BLaER1 (cell line): ENCODE results near the gene VEGFC.

Experiments used
- H3K27ac ChIP-seq: shearing (Covaris generic); formaldehyde crosslinking; 2 replicates; pipeline ENCODE4 v1.8.1; 2022
- H3K27me3 ChIP-seq: shearing (Covaris generic); formaldehyde crosslinking; 2 replicates; pipeline ENCODE4 v1.8.1; 2022
- H3K36me3 ChIP-seq: shearing (Covaris generic); formaldehyde crosslinking; 2 replicates; pipeline ENCODE4 v1.8.1; 2022
- H3K4me1 ChIP-seq: shearing (Covaris generic); formaldehyde crosslinking; 2 replicates; pipeline ENCODE4 v1.8.1; 2022
- H3K4me2 ChIP-seq: shearing (Covaris generic); formaldehyde crosslinking; 2 replicates; pipeline ENCODE4 v1.8.1; 2022
- H3K4me3 ChIP-seq: shearing (Covaris generic); formaldehyde crosslinking; 2 replicates; pipeline ENCODE4 v1.8.1; 2022
- H3K9ac ChIP-seq: shearing (Covaris generic); formaldehyde crosslinking; 2 replicates; pipeline ENCODE4 v1.8.1; 2022
- H3K9me3 ChIP-seq: shearing (Covaris generic); formaldehyde crosslinking; 2 replicates; pipeline ENCODE4 v1.8.1; 2022
- H4K20me1 ChIP-seq: shearing (Covaris generic); formaldehyde crosslinking; 2 replicates; pipeline ENCODE4 v1.8.1; 2022
- Cebpa-rat ChIP-seq: shearing (Covaris generic); IDR thresholded peaks from 2 replicates; pipeline ENCODE4 v1.8.1; 2022

The VEGFC gene

GRCh38 chr4:176800891-176801534, 8.3 kb upstream of the VEGFC start:
- no peaks in the 10 kb centered on the region for H4K20me1 ChIP-seq
- no peak overlapping the region for H3K4me3 ChIP-seq
- no peaks in the 10 kb centered on the region for H3K36me3 ChIP-seq
- no peaks in the 10 kb centered on the region for H3K27me3 ChIP-seq
- peaks cover 7% of the 10 kb centered on the region for H3K4me1 ChIP-seq
- H3K9me3 ChIP-seq: no peaks in the 10 kb centered on the region
- no peak overlapping the region for H3K4me2 ChIP-seq
- TF ChIP-seq Cebpa-rat: no peak
- H3K9ac ChIP-seq: no peak overlapping the region
- no peak overlapping the region for H3K27ac ChIP-seq

GRCh38 chr4:176799653-176800052, 6.9 kb upstream of the VEGFC start:
- Histone ChIP-seq H4K20me1 (no peaks in the 10 kb centered on the region), H3K27me3 (no peaks in the 10 kb centered on the region), H3K9ac (no peak overlapping the region), H3K4me3 (no peak overlapping the region), H3K4me1 (peaks cover 7% of the 10 kb centered on the region), H3K4me2 (no peak overlapping the region), H3K9me3 (no peaks in the 10 kb centered on the region), H3K36me3 (no peaks in the 10 kb centered on the region), H3K27ac (no peak overlapping the region)
- no peak for TF ChIP-seq Cebpa-rat

- H4K20me1 ChIP-seq: no peaks in the 10 kb centered on the region
- 0 out of 2 replicates have a peak, but pooled peaks cover under 1% of the 10 kb centered on the region for H3K27me3 ChIP-seq
- peaks cover 7% of the 10 kb centered on the region for H3K4me1 ChIP-seq
- no peak overlapping the region for H3K27ac ChIP-seq
- no peaks in the 10 kb centered on the region for H3K36me3 ChIP-seq
- no peak overlapping the region for H3K4me3 ChIP-seq
- H3K9ac ChIP-seq: no peak overlapping the region
- no peaks in the 10 kb centered on the region for H3K9me3 ChIP-seq
- no peak for TF ChIP-seq Cebpa-rat
- H3K4me2 ChIP-seq: no peak overlapping the region
Observed at GRCh38 chr4:176798540-176798939, 5.8 kb upstream of the VEGFC start.

- Histone ChIP-seq H3K27me3 (peaks cover 16% of the 10 kb centered on the region), H4K20me1 (no peaks in the 10 kb centered on the region), H3K4me3 (no peak overlapping the region), H3K4me1 (peaks cover 7% of the 10 kb centered on the region), H3K27ac (no peak overlapping the region), H3K9ac (no peak overlapping the region), H3K9me3 (no peaks in the 10 kb centered on the region), H3K36me3 (no peaks in the 10 kb centered on the region), H3K4me2 (no peak overlapping the region)
- TF ChIP-seq Cebpa-rat: no peak
Observed at GRCh38 chr4:176795441-176795840, 2.7 kb upstream of the VEGFC start.

GRCh38 chr4:176794651-176795050, 1.9 kb upstream of the VEGFC start:
- Histone ChIP-seq H4K20me1 (no peaks in the 10 kb centered on the region), H3K4me3 (no peak overlapping the region), H3K9ac (no peak overlapping the region), H3K27me3 (peaks cover 16% of the 10 kb centered on the region), H3K9me3 (no peaks in the 10 kb centered on the region), H3K4me2 (no peak overlapping the region), H3K27ac (no peak overlapping the region), H3K4me1 (peaks cover 7% of the 10 kb centered on the region), H3K36me3 (no peaks in the 10 kb centered on the region)
- no peak for TF ChIP-seq Cebpa-rat

GRCh38 chr4:176794151-176794550, 1.4 kb upstream of the VEGFC start:
- H3K27ac ChIP-seq: no peak overlapping the region
- H3K27me3 ChIP-seq: peaks cover 16% of the 10 kb centered on the region
- H3K36me3 ChIP-seq: no peaks in the 10 kb centered on the region
- TF ChIP-seq Cebpa-rat: no peak
- H3K4me2 ChIP-seq: no peak overlapping the region
- H3K9ac ChIP-seq: no peak overlapping the region
- no peaks in the 10 kb centered on the region for H4K20me1 ChIP-seq
- H3K4me3 ChIP-seq: no peak overlapping the region
- no peaks in the 10 kb centered on the region for H3K9me3 ChIP-seq
- peaks cover 7% of the 10 kb centered on the region for H3K4me1 ChIP-seq

GRCh38 chr4:176793060-176793605, 411 bp upstream of the VEGFC start:
- TF ChIP-seq Cebpa-rat: no peak
- Histone ChIP-seq H3K27me3 (peaks cover 16% of the 10 kb centered on the region), H3K27ac (no peak overlapping the region), H4K20me1 (no peaks in the 10 kb centered on the region), H3K36me3 (no peaks in the 10 kb centered on the region), H3K9me3 (no peaks in the 10 kb centered on the region), H3K4me2 (peak overlapping the region; percentile 87), H3K4me3 (peak overlapping the region; percentile 69), H3K4me1 (peaks cover 7% of the 10 kb centered on the region), H3K9ac (no peak overlapping the region)

- Histone ChIP-seq H3K27me3 (peaks cover 16% of the 10 kb centered on the region), H3K4me2 (peak overlapping the region; percentile 87), H3K4me1 (no peaks in the 10 kb centered on the region), H3K27ac (no peak overlapping the region), H3K36me3 (no peaks in the 10 kb centered on the region), H3K9me3 (no peaks in the 10 kb centered on the region), H3K9ac (no peak overlapping the region), H3K4me3 (peak overlapping the region; percentile 69), H4K20me1 (no peaks in the 10 kb centered on the region)
- TF ChIP-seq Cebpa-rat: no peak
Observed at GRCh38 chr4:176791591-176792325, 964 bp downstream of the VEGFC start.

- Histone ChIP-seq H3K36me3 (no peaks in the 10 kb centered on the region), H3K4me2 (no peak overlapping the region)
- TF ChIP-seq Cebpa-rat: no peak
Observed at GRCh38 chr4:176790398-176790797, 2.3 kb downstream of the VEGFC start.

GRCh38 chr4:176789955-176790354, 2.8 kb downstream of the VEGFC start:
- Histone ChIP-seq H3K27ac (no peak overlapping the region), H3K9ac (no peak overlapping the region), H3K4me2 (no peak overlapping the region), H3K9me3 (no peaks in the 10 kb centered on the region), H3K27me3 (peaks cover 16% of the 10 kb centered on the region), H4K20me1 (no peaks in the 10 kb centered on the region), H3K36me3 (no peaks in the 10 kb centered on the region), H3K4me1 (no peaks in the 10 kb centered on the region), H3K4me3 (no peak overlapping the region)
- TF ChIP-seq Cebpa-rat: no peak

More at GRCh38 chr4:176790398-176790797, 2.3 kb downstream of the VEGFC start:
- Histone ChIP-seq H3K9me3 (no peaks in the 10 kb centered on the region), H3K27me3 (peaks cover 16% of the 10 kb centered on the region), H3K27ac (no peak overlapping the region), H3K4me1 (no peaks in the 10 kb centered on the region), H3K9ac (no peak overlapping the region), H3K4me3 (no peak overlapping the region), H4K20me1 (no peaks in the 10 kb centered on the region)
